ENCODE measurements around the gene DTHD1. TPM values are rescaled to one million over a fixed set of nuclear protein-coding genes. Genes with fewer than 3 reads are reported as not detected.

The DTHD1 gene
- total RNA-seq, 2 donors from 2014 or later, result not detected

DNA sequence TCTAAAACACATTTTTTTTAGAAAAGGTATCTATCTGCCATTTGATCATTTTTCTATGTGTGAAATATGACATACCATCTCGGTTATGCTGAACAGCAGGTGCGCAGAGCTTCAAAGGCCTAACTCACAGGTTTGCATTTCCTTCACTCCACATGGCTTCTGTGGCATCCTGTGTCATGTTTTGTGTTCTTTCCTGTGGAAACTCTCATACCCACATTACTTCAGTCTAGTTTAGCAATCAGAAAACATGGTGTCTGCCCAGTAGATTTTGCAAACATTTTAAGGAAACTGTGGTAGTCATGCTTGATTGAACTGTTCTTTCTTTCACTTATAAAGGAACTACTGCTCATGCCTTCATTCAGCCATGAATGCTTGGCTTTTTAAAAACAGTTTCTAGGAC is 25.8 kb upstream of the DTHD1 start:
- H3K27ac Mint-ChIP-seq, result no peak overlapping the region
- TF ChIP-seq, protein P1, sequence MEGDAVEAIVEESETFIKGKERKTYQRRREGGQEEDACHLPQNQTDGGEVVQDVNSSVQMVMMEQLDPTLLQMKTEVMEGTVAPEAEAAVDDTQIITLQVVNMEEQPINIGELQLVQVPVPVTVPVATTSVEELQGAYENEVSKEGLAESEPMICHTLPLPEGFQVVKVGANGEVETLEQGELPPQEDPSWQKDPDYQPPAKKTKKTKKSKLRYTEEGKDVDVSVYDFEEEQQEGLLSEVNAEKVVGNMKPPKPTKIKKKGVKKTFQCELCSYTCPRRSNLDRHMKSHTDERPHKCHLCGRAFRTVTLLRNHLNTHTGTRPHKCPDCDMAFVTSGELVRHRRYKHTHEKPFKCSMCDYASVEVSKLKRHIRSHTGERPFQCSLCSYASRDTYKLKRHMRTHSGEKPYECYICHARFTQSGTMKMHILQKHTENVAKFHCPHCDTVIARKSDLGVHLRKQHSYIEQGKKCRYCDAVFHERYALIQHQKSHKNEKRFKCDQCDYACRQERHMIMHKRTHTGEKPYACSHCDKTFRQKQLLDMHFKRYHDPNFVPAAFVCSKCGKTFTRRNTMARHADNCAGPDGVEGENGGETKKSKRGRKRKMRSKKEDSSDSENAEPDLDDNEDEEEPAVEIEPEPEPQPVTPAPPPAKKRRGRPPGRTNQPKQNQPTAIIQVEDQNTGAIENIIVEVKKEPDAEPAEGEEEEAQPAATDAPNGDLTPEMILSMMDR (conservative IDR thresholded peaks at IDR 0.05), result no peak

GRCh38 chr4:36256398-36256891 is 25.0 kb upstream of the DTHD1 start:
- WGBS, 2 experiments (ENCODE audit: insufficient coverage in 1 of 2, insufficient read length in 1 of 2), result 55 to 83% methylated on average over 2 to 6 of the region's 6 CpGs
- Histone ChIP-seq H3K36me3 (ENCODE audit: control insufficient read depth, insufficient read depth, low read length) (no peaks in the 10 kb centered on the region), H3K4me1 (ENCODE audit: control insufficient read depth, insufficient read depth, low read length) (no peaks in the 10 kb centered on the region), H3K27me3 (ENCODE audit: control insufficient read depth, insufficient read depth, low read length, poor library complexity, severe bottlenecking) (no peaks in the 10 kb centered on the region), H3K4me3 (ENCODE audit: low read length) (no peak overlapping the region), H3K9me3 (ENCODE audit: control insufficient read depth, low read length) (no peaks in the 10 kb centered on the region), H3K9ac (ENCODE audit: extremely low read depth, low read length, poor library complexity, severe bottlenecking) (no peak overlapping the region), H3K27ac (ENCODE audit: low read depth, low read length) (no peak overlapping the region)
- Mint-ChIP-seq H3K4me1 (no peaks in the 10 kb centered on the region), H3K9me3 (no peaks in the 10 kb centered on the region), H3K27me3 (ENCODE audit: insufficient read depth) (no peaks in the 10 kb centered on the region), H3K36me3 (ENCODE audit: low read depth) (no peaks in the 10 kb centered on the region), H3K4me3 (no peak overlapping the region), H3K27ac (no peak overlapping the region)
- TF ChIP-seq, protein P1 (conservative IDR thresholded peaks at IDR 0.05), result no peak
- no peak for DNase-seq

More for the DNA sequence above, 25.8 kb upstream of the DTHD1 start:
- no peak overlapping the region for H3K27ac ChIP-seq (ENCODE audit: low read depth, low read length)
- Mint-ChIP-seq H3K27me3 (ENCODE audit: insufficient read depth) (no peaks in the 10 kb centered on the region), H3K4me1 (no peaks in the 10 kb centered on the region), H3K9me3 (no peaks in the 10 kb centered on the region), H3K36me3 (ENCODE audit: low read depth) (no peaks in the 10 kb centered on the region), H3K4me3 (no peak overlapping the region)
- no peak overlapping the region for H3K4me3 ChIP-seq (ENCODE audit: low read length)
- H3K9ac ChIP-seq (ENCODE audit: extremely low read depth, low read length, poor library complexity, severe bottlenecking), result no peak overlapping the region
- DNase-seq, result no peak
- no peaks in the 10 kb centered on the region for H3K36me3 ChIP-seq (ENCODE audit: control insufficient read depth, insufficient read depth, low read length)
- no peaks in the 10 kb centered on the region for H3K4me1 ChIP-seq (ENCODE audit: control insufficient read depth, insufficient read depth, low read length)
- 89 to 100% methylated on average over 2 of the region's 2 CpGs for WGBS, 2 experiments (ENCODE audit: insufficient coverage in 1 of 2, insufficient read length in 1 of 2)
- H3K27me3 ChIP-seq (ENCODE audit: control insufficient read depth, insufficient read depth, low read length, poor library complexity, severe bottlenecking), result no peaks in the 10 kb centered on the region
- H3K9me3 ChIP-seq (ENCODE audit: control insufficient read depth, low read length), result no peaks in the 10 kb centered on the region

GRCh38 chr4:36260731-36261130 is 20.7 kb upstream of the DTHD1 start:
- no peak for DNase-seq
- no peaks in the 10 kb centered on the region for H3K36me3 Mint-ChIP-seq (ENCODE audit: low read depth)
- Histone ChIP-seq H3K27me3 (ENCODE audit: control insufficient read depth, insufficient read depth, low read length, poor library complexity, severe bottlenecking) (no peaks in the 10 kb centered on the region), H3K9me3 (ENCODE audit: control insufficient read depth, low read length) (no peaks in the 10 kb centered on the region), H3K27ac (ENCODE audit: low read depth, low read length) (no peak overlapping the region), H3K9ac (ENCODE audit: extremely low read depth, low read length, poor library complexity, severe bottlenecking) (no peak overlapping the region), H3K36me3 (ENCODE audit: control insufficient read depth, insufficient read depth, low read length) (no peaks in the 10 kb centered on the region), H3K4me1 (ENCODE audit: control insufficient read depth, insufficient read depth, low read length) (no peaks in the 10 kb centered on the region), H3K4me3 (ENCODE audit: low read length) (no peak overlapping the region)
- no peaks in the 10 kb centered on the region for H3K4me1 Mint-ChIP-seq
- WGBS, 2 experiments (ENCODE audit: insufficient coverage in 1 of 2, insufficient read length in 1 of 2), result 87 to 100% methylated on average over 1 to 5 of the region's 5 CpGs
- H3K9me3 Mint-ChIP-seq, result no peaks in the 10 kb centered on the region
- H3K27me3 Mint-ChIP-seq (ENCODE audit: insufficient read depth), result no peaks in the 10 kb centered on the region
- TF ChIP-seq, protein P1 (conservative IDR thresholded peaks at IDR 0.05), result no peak
- no peak overlapping the region for H3K4me3 Mint-ChIP-seq
- no peak overlapping the region for H3K27ac Mint-ChIP-seq
